ENCODE measurements around the gene SCN2B. TPM values are rescaled to one million over a fixed set of nuclear protein-coding genes. Genes with fewer than 3 reads are reported as not detected.

The SCN2B gene
- total and polyA plus RNA-seq, 2 of the 4 experiments (the other 2 are of a cell fraction): under 0.01 to 0.05 TPM

GRCh38 chr11:118169300-118170140 is 6.9 kb downstream of the SCN2B start:
- Histone ChIP-seq H3K4me2 (ENCODE audit: low read depth, low read length) (no peak overlapping the region), H2AFZ (replicated peaks; ENCODE audit: low read length, poor library complexity) (no peak overlapping the region), H3K4ac (ENCODE audit: low read depth, low read length) (no peak overlapping the region), H3K4me1 (ENCODE audit: control insufficient read depth, insufficient read depth, low read length) (peaks cover 1% of the 10 kb centered on the region; the same call in 1 of the 2 replicates), H3K27ac (ENCODE audit: insufficient read depth, low read length) (no peak overlapping the region), H3K18ac (ENCODE audit: low read depth, low read length) (no peak overlapping the region), H3K9me3 (ENCODE audit: control insufficient read depth, insufficient read depth, low read length) (no peaks in the 10 kb centered on the region), H3K27me3 (ENCODE audit: control insufficient read depth, insufficient read depth, low read length) (peaks cover 20% of the 10 kb centered on the region), H3K23ac (ENCODE audit: low read depth, low read length) (no peak overlapping the region), H3K14ac (replicated peaks; ENCODE audit: low read depth, low read length) (no peak overlapping the region), H4K20me1 (ENCODE audit: insufficient read depth, low read length) (no peaks in the 10 kb centered on the region), H2AK9ac (replicated peaks; ENCODE audit: low read depth, low read length, poor library complexity) (no peak overlapping the region), H4K8ac (ENCODE audit: low read depth in 2 of 2, low read length in 2 of 2) (no peak overlapping the region), H2BK15ac (ENCODE audit: low read depth, low read length) (no peak overlapping the region), H2BK5ac (ENCODE audit: low read depth, low read length, poor library complexity, severe bottlenecking) (no peak overlapping the region), H3K56ac (ENCODE audit: extremely low read depth, insufficient read depth, low read length) (no peak overlapping the region), H3K9me1 (ENCODE audit: insufficient read depth, low read length) (no peaks in the 10 kb centered on the region), H4K91ac (ENCODE audit: insufficient read depth, low read depth, low read length) (no peak overlapping the region), H3K79me1 (ENCODE audit: low read depth in 1 of 2, low read length in 2 of 2) (no peaks in the 10 kb centered on the region), H4K5ac (ENCODE audit: low read depth, low read length) (no peak overlapping the region), H2AK5ac (ENCODE audit: low read depth, low read length) (no peak overlapping the region), H3K9ac (ENCODE audit: low read depth, low read length) (no peak overlapping the region), H3K36me3 (ENCODE audit: control insufficient read depth, insufficient read depth, low read length) (no peaks in the 10 kb centered on the region), H3K4me3 (ENCODE audit: insufficient read depth, low read depth, low read length) (no peak overlapping the region), H2BK20ac (ENCODE audit: low read depth, low read length) (no peak overlapping the region), H2BK120ac (ENCODE audit: low read depth, low read length) (no peak overlapping the region)
- in situ Hi-C loops (cut with MboI; ENCODE audit: low sequenced_read_pairs): no loop called here
- intact Hi-C loops (cut with micrococcal nuclease): no loop called here
- DNase-seq (no peak), ATAC-seq (ENCODE audit: low read depth) (no peak)
- POLR2A ChIA-PET (ENCODE audit: unreplicated experiment): no interaction called here
- 95% methylated on average over 3 of the region's 7 CpGs; no CpG with 5 or more reads in 1 of the 2 experiments for WGBS, 2 experiments (ENCODE audit: extremely low coverage in 2 of 2, insufficient read length in 1 of 2)
- dilution Hi-C loops (cut with HindIII; ENCODE audit: low sequenced_read_pairs, unreplicated experiment): no loop called here
- no TSS peak for BruUV-seq (replicated peaks)
- CTCF ChIA-PET: no interaction called here
- TF ChIP-seq NFE2L2 (IDR thresholded peaks at IDR 0.05; ENCODE audit: low read depth, low read length): no peak
- TF ChIP-seq BHLHE40 (IDR thresholded peaks at IDR 0.05; ENCODE audit: low read depth, low read length): no peak
- no peak for TF ChIP-seq RAD21 (IDR thresholded peaks at IDR 0.05; ENCODE audit: low read length)
- TF ChIP-seq USF2 (IDR thresholded peaks at IDR 0.05; ENCODE audit: low read depth, low read length): no peak
- TF ChIP-seq CEBPB (IDR thresholded peaks at IDR 0.05; ENCODE audit: low read depth, low read length): no peak
- TF ChIP-seq RFX5 (IDR thresholded peaks at IDR 0.05; ENCODE audit: low read depth, low read length): no peak
- no peak for TF ChIP-seq CTCF (conservative IDR thresholded peaks at IDR 0.05; ENCODE audit: low read depth, low read length)
- no peak for TF ChIP-seq SMC3 (IDR thresholded peaks at IDR 0.05; ENCODE audit: low read depth, low read length)
- no peak for TF ChIP-seq MAFK (IDR thresholded peaks at IDR 0.05; ENCODE audit: low read depth, low read length)
- TF ChIP-seq RCOR1 (IDR thresholded peaks at IDR 0.05; ENCODE audit: insufficient replicate concordance, low read length): no peak
- TF ChIP-seq MAZ (IDR thresholded peaks at IDR 0.05; ENCODE audit: borderline replicate concordance, low read depth, low read length): no peak
- no peak for TF ChIP-seq MXI1 (IDR thresholded peaks at IDR 0.05; ENCODE audit: borderline replicate concordance, low read depth, low read length)
- TF ChIP-seq CHD1 (IDR thresholded peaks at IDR 0.05; ENCODE audit: low read depth, low read length): no peak
- TF ChIP-seq POLR2A (IDR thresholded peaks at IDR 0.05; ENCODE audit: low read depth, low read length): no peak
- no peak for TF ChIP-seq FOS (IDR thresholded peaks at IDR 0.05; ENCODE audit: low read depth, low read length)

Measured in IMR-90 (cell line).